Endodermal cell (in vitro differentiated cells): ENCODE measurements around the gene CALB2. TPM values are rescaled to one million over a fixed set of nuclear protein-coding genes. Genes with fewer than 3 reads are reported as not detected.
A peak's percentile ranks its signal among the peaks of the same experiment; 100 is the strongest.

Source experiments
- DNase-seq: peaks from one replicate; pipeline ENCODE4 v3.0.0-alpha.2; 2017
- H3K27ac ChIP-seq: 2 replicates; pipeline ENCODE4 v1.5.1; 2013; ENCODE audit warnings: mild to moderate bottlenecking, low read depth, low read length, moderate library complexity
- H3K27me3 ChIP-seq: 2 replicates; pipeline ENCODE4 v1.6.1; 2013; ENCODE audit warnings: mild to moderate bottlenecking, low read length, moderate library complexity; ENCODE audit not compliant: insufficient read depth, control insufficient read depth, poor library complexity, severe bottlenecking
- H3K36me3 ChIP-seq: 2 replicates; pipeline ENCODE4 v1.7.0; 2013; ENCODE audit warnings: mild to moderate bottlenecking, low read length, moderate library complexity; ENCODE audit not compliant: control insufficient read depth, insufficient read depth
- H3K4me1 ChIP-seq: one replicate; pipeline ENCODE4 v1.7.0; 2013; ENCODE audit warnings: low read length; ENCODE audit not compliant: control insufficient read depth, insufficient read depth
- H3K4me3 ChIP-seq: 2 replicates; pipeline ENCODE4 v1.5.1; 2013; ENCODE audit warnings: mild to moderate bottlenecking, low read length, moderate library complexity
- H3K9ac ChIP-seq: 2 replicates; pipeline ENCODE4 v1.6.1; 2013; ENCODE audit warnings: mild to moderate bottlenecking, low read length, moderate library complexity; ENCODE audit not compliant: poor library complexity, severe bottlenecking; ENCODE audit errors: extremely low read depth
- H3K9me3 ChIP-seq: 2 replicates; pipeline ENCODE4 v1.6.1; 2013; ENCODE audit warnings: mild to moderate bottlenecking, low read length, moderate library complexity; ENCODE audit not compliant: control insufficient read depth
- H3K27ac Mint-ChIP-seq: 2 replicates; pipeline ENCODE4 v1.8.0; 2020; ENCODE audit warnings: mixed read lengths
- H3K27me3 Mint-ChIP-seq: 2 replicates; pipeline ENCODE4 v1.8.0; 2021; ENCODE audit warnings: mild to moderate bottlenecking, mixed read lengths; ENCODE audit not compliant: insufficient read depth
- H3K36me3 Mint-ChIP-seq: 2 replicates; pipeline ENCODE4 v1.8.0; 2020; ENCODE audit warnings: low read depth, mixed read lengths
- H3K4me1 Mint-ChIP-seq: 2 replicates; pipeline ENCODE4 v1.8.0; 2020; ENCODE audit warnings: mixed read lengths
- H3K4me3 Mint-ChIP-seq: 2 replicates; pipeline ENCODE4 v1.8.0; 2020; ENCODE audit warnings: mild to moderate bottlenecking, moderate library complexity, mixed read lengths
- H3K9me3 Mint-ChIP-seq: 2 replicates; pipeline ENCODE4 v1.8.0; 2020; ENCODE audit warnings: mild to moderate bottlenecking, mixed read lengths
- WGBS, 2 experiments: methylation state at CpG; one replicate each; pipeline versions ENCODE4 v1.1.5 to v1.1.7; 2013; ENCODE audit warnings: missing lambda C conversion rate in 2 of 2, mixed read lengths in 1 of 2; ENCODE audit not compliant: insufficient coverage in 1 of 2, insufficient read length in 1 of 2; 5-methylcytosine and 5-hydroxymethylcytosine counted together
- total RNA-seq, 2 donors: library from RNA; stranded (reverse); fragmentation: NEBNext Ultra II Directional in 1 of 2; extraction: Animal tissue kit (Norgen Biotek cat#: 25700) in 1 of 2; gene quantifications; 2 replicates in 1 of 2; 3 replicates in 1 of 2; pipeline ENCODE4 v1.2.1, GENCODE V29; 2021
- TF ChIP-seq, protein P1 (sequence below): fragments of 200-600 bp; sonication (generic); conservative IDR thresholded peaks from 2 replicates; pipeline ENCODE4 v1.5.0; 2021; ENCODE audit warnings: antibody characterized with exemption, mild to moderate bottlenecking

The CALB2 gene
- total RNA-seq, 2 donors from 2014 or later = 1.8 TPM; not detected in 1

DNA sequence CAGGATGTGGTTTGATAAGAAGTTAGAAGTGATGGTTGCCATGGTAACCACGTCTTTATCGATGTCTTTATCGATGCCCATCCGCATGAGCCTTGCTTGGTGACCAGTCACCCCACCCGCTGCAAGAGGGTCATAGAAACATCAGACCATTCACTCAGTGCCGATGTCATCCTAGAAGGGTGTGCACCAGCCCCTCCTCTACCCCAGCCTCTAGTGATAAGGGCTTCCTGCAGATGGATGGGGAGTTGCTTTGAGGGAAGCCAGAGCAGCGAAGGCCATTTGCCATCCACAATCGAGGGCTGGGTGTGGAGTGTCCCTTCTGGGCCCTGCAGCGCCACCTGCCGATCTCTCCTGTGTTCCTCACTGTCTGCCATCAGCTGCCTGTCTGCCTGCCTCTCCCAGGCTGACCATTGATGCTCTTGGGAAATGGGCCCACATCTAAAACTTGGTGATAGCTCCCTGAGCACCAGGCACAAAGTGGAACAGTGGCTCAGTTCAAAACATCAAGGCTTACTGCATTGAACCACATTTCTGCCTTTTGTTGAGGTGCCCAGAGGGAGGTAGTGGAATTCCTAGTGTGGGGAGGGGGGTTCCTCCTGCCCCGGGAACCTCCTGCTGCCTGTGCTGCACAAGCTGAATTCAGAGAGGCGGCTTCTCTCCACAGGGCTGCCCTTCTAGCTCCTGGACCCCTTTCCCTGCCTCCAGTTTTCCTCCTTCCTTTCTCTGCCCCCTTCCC, 8.9 kb downstream of the CALB2 start:
- WGBS, 2 experiments = 38 to 67% methylated on average over 7 to 12 of the region's 12 CpGs

DNA sequence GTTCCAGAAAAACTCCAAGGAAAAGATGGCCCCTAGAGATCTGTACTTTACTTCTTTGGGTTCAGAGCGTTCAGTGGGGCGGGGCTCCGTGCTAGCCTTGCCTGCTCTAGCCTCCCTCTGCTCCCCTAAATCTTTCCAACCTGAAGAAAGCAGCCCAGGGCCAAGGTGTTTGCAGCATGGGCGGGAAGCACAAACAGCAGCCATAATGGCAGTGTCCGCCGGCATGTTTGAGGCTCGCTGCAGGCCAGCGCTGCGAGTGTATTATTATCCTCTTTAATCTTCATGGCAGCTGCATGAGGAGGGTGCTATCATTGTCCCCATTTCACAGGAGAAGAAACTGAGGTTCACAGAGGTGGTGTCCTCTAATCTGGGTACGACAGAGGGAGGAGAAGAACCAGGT, 10.4 kb downstream of the CALB2 start:
- no peak overlapping the region for H3K9ac ChIP-seq
- no peaks in the 10 kb centered on the region for H3K27me3 ChIP-seq
- no peaks in the 10 kb centered on the region for H3K36me3 ChIP-seq
- H3K27ac ChIP-seq = no peak overlapping the region
- 93 to 94% methylated on average over 8 to 10 of the region's 10 CpGs for WGBS, 2 experiments
- H3K27me3 Mint-ChIP-seq = peaks cover 16% of the 10 kb centered on the region
- H3K9me3 Mint-ChIP-seq = no peaks in the 10 kb centered on the region
- TF ChIP-seq, protein P1, sequence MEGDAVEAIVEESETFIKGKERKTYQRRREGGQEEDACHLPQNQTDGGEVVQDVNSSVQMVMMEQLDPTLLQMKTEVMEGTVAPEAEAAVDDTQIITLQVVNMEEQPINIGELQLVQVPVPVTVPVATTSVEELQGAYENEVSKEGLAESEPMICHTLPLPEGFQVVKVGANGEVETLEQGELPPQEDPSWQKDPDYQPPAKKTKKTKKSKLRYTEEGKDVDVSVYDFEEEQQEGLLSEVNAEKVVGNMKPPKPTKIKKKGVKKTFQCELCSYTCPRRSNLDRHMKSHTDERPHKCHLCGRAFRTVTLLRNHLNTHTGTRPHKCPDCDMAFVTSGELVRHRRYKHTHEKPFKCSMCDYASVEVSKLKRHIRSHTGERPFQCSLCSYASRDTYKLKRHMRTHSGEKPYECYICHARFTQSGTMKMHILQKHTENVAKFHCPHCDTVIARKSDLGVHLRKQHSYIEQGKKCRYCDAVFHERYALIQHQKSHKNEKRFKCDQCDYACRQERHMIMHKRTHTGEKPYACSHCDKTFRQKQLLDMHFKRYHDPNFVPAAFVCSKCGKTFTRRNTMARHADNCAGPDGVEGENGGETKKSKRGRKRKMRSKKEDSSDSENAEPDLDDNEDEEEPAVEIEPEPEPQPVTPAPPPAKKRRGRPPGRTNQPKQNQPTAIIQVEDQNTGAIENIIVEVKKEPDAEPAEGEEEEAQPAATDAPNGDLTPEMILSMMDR = no peak
- no peak overlapping the region for H3K4me3 Mint-ChIP-seq
- H3K4me1 ChIP-seq = no peaks in the 10 kb centered on the region
- H3K4me3 ChIP-seq = no peak overlapping the region
- H3K27ac Mint-ChIP-seq = no peak overlapping the region
- DNase-seq = peak; percentile 26
- no peaks in the 10 kb centered on the region for H3K9me3 ChIP-seq
- no peaks in the 10 kb centered on the region for H3K36me3 Mint-ChIP-seq
- H3K4me1 Mint-ChIP-seq = peaks cover 5% of the 10 kb centered on the region

More for the DNA sequence above, 8.9 kb downstream of the CALB2 start:
- TF ChIP-seq, protein P1 = peak; percentile 90
- Mint-ChIP-seq H3K36me3 (no peaks in the 10 kb centered on the region), H3K27me3 (peaks cover 11% of the 10 kb centered on the region), H3K27ac (no peak overlapping the region), H3K4me1 (peaks cover 5% of the 10 kb centered on the region), H3K9me3 (no peaks in the 10 kb centered on the region), H3K4me3 (no peak overlapping the region)
- no peaks in the 10 kb centered on the region for H3K27me3 ChIP-seq
- no peak overlapping the region for H3K27ac ChIP-seq
- no peak overlapping the region for H3K4me3 ChIP-seq
- no peak overlapping the region for H3K9ac ChIP-seq
- no peaks in the 10 kb centered on the region for H3K9me3 ChIP-seq
- DNase-seq = peak; percentile 96
- no peaks in the 10 kb centered on the region for H3K36me3 ChIP-seq
- H3K4me1 ChIP-seq = no peaks in the 10 kb centered on the region

DNA sequence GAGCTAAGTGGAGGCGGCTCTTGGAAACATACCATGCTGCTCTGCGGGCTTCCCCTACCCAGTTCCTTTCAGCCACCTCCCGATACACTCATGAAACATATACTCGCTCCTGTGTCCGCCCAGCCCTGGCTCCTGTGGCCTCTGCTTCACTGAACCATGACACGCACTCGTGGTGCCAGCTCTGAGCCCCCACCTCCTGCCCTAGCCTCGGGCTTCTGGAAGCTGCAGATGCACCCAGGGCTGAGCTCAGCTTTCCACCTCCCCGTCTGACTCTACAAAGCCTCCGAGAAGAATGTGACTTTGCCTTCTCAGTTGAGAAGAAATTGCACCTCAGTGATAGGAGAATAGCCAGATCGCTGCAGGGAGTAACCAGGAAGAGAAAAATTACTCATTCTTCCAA, 11.0 kb downstream of the CALB2 start:
- H3K9ac ChIP-seq = no peak overlapping the region
- H3K36me3 ChIP-seq = no peaks in the 10 kb centered on the region
- no peaks in the 10 kb centered on the region for H3K9me3 ChIP-seq
- TF ChIP-seq, protein P1 = no peak
- H3K4me1 ChIP-seq = no peaks in the 10 kb centered on the region
- no peaks in the 10 kb centered on the region for H3K27me3 ChIP-seq
- H3K27me3 Mint-ChIP-seq = peaks cover 16% of the 10 kb centered on the region
- H3K27ac ChIP-seq = no peak overlapping the region
- H3K4me3 Mint-ChIP-seq = no peak overlapping the region
- no peaks in the 10 kb centered on the region for H3K9me3 Mint-ChIP-seq
- peaks cover 5% of the 10 kb centered on the region for H3K4me1 Mint-ChIP-seq
- H3K36me3 Mint-ChIP-seq = no peaks in the 10 kb centered on the region
- peak; percentile 43 for DNase-seq
- no peak overlapping the region for H3K27ac Mint-ChIP-seq
- H3K4me3 ChIP-seq = no peak overlapping the region
- WGBS, 2 experiments = 77 to 86% methylated on average over 10 to 11 of the region's 11 CpGs
